ENCODE results near the gene IFIT1B. TPM values are rescaled to one million over a fixed set of nuclear protein-coding genes. Genes with fewer than 3 reads are reported as not detected.

Gene IFIT1B
- total and polyA plus RNA-seq, 9 of the 15 experiments (the other 6 are each of a cell fraction or from before 2014, with no cell fraction given) = not detected

GRCh38 chr10:89364531-89364930, 13.3 kb upstream of the IFIT1B start:
- Histone ChIP-seq H3K36me3 (ENCODE audit: control insufficient read depth, insufficient read depth, low read length) (no peaks in the 10 kb centered on the region), H3K27me3 (ENCODE audit: control insufficient read depth in 2 of 2, insufficient read depth in 2 of 2, low read length in 2 of 2) (no peaks in the 10 kb centered on the region), H3K4me2 (ENCODE audit: insufficient read depth, low read length) (no peak overlapping the region), H3K9me3 (replicated peaks; ENCODE audit: control insufficient read depth, insufficient read depth, low read depth, low read length) (no peaks in the 10 kb centered on the region), H3K4me1 (replicated peaks in 1 of 2; ENCODE audit: control insufficient read depth in 2 of 2, insufficient read depth in 2 of 2, low read length in 2 of 2) (peaks cover 0 to 14% of the 10 kb centered on the region in 2 experiments; a peak in 3 of 5 replicates), H3K9me1 (ENCODE audit: control insufficient read depth, insufficient read depth, low read length) (no peaks in the 10 kb centered on the region), H3K79me2 (ENCODE audit: control insufficient read depth, insufficient read depth, low read length) (no peaks in the 10 kb centered on the region), H3K4me3 (no peak overlapping the region), H3K27ac (ENCODE audit: extremely low read depth, low read depth, low read length) (no peak overlapping the region), H2AFZ (ENCODE audit: low read depth, low read length) (no peak overlapping the region), H3K9ac (ENCODE audit: insufficient read depth in 1 of 2, low read depth in 2 of 2, low read length in 2 of 2) (no peak overlapping the region), H4K20me1 (replicated peaks; ENCODE audit: control insufficient read depth, insufficient read depth, low read length) (no peaks in the 10 kb centered on the region)
- in situ Hi-C loops (cut with MboI) (no loop called here), intact Hi-C loops (cut with micrococcal nuclease) (no loop called here)
- no peak for ATAC-seq
- TF ChIP-seq E2F3 (CRISPR knock-in tag; IDR thresholded peaks at IDR 0.05) (no peak), NONO (IDR thresholded peaks at IDR 0.05; ENCODE audit: low read depth in 2 of 2, low read length in 1 of 2) (no peak), NCOA2 (IDR thresholded peaks at IDR 0.05; ENCODE audit: partially characterized antibody in 2 of 2) (no peak), ZFP36 (IDR thresholded peaks at IDR 0.05; ENCODE audit: low read depth, low read length, partially characterized antibody) (no peak), HDAC6 (IDR thresholded peaks at IDR 0.05; ENCODE audit: low read depth, low read length) (no peak), MAFF (IDR thresholded peaks at IDR 0.05; ENCODE audit: low read length) (no peak), ZNF592 (IDR thresholded peaks at IDR 0.05) (no peak), ZNF263 (CRISPR knock-in tag; IDR thresholded peaks at IDR 0.05; ENCODE audit: borderline replicate concordance) (no peak), ZBTB7A (IDR thresholded peaks at IDR 0.05; ENCODE audit: borderline replicate concordance, control insufficient read depth, low read depth, low read length) (no peak)
- TF ChIP-seq, protein P1, sequence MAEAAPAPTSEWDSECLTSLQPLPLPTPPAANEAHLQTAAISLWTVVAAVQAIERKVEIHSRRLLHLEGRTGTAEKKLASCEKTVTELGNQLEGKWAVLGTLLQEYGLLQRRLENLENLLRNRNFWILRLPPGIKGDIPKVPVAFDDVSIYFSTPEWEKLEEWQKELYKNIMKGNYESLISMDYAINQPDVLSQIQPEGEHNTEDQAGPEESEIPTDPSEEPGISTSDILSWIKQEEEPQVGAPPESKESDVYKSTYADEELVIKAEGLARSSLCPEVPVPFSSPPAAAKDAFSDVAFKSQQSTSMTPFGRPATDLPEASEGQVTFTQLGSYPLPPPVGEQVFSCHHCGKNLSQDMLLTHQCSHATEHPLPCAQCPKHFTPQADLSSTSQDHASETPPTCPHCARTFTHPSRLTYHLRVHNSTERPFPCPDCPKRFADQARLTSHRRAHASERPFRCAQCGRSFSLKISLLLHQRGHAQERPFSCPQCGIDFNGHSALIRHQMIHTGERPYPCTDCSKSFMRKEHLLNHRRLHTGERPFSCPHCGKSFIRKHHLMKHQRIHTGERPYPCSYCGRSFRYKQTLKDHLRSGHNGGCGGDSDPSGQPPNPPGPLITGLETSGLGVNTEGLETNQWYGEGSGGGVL (CRISPR knock-in tag; IDR thresholded peaks at IDR 0.05) = no peak
- TF ChIP-seq, protein P2, sequence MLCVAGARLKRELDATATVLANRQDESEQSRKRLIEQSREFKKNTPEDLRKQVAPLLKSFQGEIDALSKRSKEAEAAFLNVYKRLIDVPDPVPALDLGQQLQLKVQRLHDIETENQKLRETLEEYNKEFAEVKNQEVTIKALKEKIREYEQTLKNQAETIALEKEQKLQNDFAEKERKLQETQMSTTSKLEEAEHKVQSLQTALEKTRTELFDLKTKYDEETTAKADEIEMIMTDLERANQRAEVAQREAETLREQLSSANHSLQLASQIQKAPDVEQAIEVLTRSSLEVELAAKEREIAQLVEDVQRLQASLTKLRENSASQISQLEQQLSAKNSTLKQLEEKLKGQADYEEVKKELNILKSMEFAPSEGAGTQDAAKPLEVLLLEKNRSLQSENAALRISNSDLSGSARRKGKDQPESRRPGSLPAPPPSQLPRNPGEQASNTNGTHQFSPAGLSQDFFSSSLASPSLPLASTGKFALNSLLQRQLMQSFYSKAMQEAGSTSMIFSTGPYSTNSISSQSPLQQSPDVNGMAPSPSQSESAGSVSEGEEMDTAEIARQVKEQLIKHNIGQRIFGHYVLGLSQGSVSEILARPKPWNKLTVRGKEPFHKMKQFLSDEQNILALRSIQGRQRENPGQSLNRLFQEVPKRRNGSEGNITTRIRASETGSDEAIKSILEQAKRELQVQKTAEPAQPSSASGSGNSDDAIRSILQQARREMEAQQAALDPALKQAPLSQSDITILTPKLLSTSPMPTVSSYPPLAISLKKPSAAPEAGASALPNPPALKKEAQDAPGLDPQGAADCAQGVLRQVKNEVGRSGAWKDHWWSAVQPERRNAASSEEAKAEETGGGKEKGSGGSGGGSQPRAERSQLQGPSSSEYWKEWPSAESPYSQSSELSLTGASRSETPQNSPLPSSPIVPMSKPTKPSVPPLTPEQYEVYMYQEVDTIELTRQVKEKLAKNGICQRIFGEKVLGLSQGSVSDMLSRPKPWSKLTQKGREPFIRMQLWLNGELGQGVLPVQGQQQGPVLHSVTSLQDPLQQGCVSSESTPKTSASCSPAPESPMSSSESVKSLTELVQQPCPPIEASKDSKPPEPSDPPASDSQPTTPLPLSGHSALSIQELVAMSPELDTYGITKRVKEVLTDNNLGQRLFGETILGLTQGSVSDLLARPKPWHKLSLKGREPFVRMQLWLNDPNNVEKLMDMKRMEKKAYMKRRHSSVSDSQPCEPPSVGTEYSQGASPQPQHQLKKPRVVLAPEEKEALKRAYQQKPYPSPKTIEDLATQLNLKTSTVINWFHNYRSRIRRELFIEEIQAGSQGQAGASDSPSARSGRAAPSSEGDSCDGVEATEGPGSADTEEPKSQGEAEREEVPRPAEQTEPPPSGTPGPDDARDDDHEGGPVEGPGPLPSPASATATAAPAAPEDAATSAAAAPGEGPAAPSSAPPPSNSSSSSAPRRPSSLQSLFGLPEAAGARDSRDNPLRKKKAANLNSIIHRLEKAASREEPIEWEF (CRISPR knock-in tag; IDR thresholded peaks at IDR 0.05) = no peak
- 55% methylated on average over 1 of the region's 1 CpG for WGBS (ENCODE audit: insufficient coverage, low coverage, missing lambda C conversion rate)
- no peak for FAIRE-seq
- BruUV-seq (replicated peaks) = no TSS peak
- ChIA-PET CTCF (ENCODE audit: low intra/inter-chr PET ratio) (no interaction called here), POLR2A (interaction anchor here (0.6 kb wide), 1 partner anchor 170 kb away, joined by 4 read pairs; no protein-coding TSS in a partner anchor)
- DNase-seq (ENCODE audit: extremely low read depth in 1 of 4, low spot score in 3 of 4) = no peak

Data from K562 (cell line).